T-helper 1 cell (primary cell): Measurements from ENCODE around the gene AKNA.

ENCODE experiments used
- DNase-seq, 5 donors: peaks; one replicate each; pipeline ENCODE4 v3.0.0-alpha.2; 2012 to 2020

The AKNA gene

DNA sequence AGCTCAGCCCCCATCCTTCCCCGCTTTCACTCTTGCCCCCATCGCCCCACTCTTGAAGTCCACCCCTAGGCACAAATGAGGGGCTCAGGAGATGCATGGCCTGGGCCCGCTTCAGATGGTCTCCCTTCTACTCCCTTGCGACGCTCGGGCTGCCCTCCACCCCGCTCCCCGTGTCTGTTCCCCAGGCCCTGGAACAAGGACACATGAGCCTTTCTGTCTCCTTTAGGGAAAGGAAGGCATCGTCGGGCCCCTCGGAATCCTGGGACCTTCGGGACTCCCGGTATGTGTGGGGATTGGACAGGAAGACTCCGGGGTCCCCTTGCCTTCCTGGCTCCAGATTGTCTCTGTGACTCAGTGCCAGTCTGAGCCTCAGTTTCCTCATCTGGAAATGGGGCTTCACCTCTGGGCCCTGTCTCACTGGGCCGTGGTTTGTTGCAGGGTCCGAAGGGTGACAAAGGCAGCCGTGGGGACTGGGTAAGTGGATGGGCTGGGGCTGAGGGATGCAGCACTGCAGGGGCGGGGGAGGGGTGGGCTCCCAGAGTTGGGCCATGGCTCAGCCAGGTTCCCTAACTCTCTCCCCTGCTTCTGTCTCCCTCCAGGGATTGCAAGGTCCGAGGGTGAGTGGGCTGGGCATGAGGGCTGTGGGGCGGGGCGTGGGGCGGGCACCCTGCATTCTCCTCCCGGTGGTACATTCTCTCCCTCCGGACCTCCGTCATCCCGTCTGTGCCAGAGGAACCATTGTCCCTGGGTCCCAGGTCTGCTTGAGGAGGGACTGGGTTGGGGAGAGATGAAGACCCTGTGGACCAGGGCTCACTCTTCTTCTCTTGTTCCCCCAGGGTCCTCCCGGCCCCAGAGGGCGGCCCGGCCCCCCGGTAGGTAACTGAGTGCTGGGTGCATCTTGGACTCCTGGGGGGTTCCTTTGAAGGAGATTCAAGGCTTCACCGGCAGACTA lies 86.7 kb downstream of the AKNA start:
- DNase-seq = no peak

DNA sequence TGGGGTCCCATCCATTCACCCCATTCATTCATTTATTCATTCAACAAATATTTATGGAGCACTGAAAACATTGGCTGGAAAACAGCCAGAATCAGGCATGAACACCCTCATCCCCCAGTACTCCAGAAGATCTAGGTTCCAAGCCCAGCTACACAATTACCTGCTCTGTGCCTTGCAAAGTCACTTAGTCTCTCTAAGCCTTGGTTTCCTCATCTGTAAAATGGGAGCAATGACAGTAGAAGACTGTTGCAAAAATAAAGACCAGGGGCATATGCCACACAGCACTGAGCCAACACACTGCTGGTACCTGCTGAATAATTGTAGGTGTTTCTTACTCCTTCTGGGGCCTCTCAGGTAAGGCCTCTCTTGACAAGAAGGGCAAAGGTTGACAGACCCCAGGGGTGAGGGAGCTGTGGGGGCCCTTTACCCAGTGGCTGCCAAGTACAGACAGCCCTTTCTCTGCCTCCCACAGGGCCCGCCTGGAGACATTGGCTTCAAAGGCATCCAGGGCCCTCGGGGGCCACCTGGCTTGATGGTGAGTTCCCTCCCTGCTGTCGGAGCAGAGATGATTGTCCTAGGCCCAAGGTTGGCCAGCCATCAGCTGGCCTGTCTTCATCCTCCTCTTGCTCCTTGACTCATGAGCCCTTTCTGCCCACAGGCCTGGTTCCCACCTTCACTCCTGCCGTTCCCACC lies 87.5 kb downstream of the AKNA start:
- no peak for DNase-seq

DNA sequence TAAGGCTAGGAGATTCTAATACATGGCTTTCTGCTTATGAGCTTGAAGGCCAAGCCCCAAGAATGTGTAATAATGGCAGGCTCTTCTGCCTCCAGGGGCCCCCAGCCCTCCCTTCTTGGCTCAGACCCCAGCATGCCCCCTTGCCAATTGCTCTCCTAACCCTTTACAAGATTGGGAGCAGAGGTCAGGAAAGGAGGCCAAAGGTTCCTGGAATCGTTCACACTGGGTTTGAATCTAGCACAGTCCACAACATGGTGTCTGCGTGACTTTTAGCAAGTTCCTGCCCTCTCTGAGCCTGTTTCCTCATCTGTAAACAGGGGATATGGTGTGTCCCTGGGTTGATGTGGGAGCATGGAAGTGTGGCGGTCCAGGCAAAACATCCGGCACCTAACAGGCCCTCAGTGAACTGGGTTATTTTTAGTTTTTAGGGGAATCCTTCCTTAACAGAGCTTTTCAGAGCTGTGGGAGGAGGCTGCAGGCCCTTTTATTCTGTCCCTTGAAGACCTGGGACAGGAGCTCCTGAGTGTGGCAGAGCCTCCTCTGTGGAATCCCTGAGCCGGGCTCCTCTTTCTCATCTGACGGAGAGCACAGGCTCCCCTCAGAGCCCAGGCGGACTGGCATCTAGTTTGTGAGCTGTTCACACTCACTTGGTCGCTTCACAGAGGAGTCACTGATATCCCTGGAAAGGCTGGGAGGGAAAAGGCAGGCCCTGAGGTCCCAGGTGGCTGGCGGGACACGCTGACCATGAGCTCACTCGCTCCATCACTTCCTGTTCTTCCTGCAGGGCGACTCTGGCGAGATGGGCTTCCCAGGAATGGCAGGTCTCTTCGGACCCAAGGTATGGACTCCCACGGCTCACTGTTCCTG lies 88.3 kb downstream of the AKNA start:
- DNase-seq = no peak

DNA sequence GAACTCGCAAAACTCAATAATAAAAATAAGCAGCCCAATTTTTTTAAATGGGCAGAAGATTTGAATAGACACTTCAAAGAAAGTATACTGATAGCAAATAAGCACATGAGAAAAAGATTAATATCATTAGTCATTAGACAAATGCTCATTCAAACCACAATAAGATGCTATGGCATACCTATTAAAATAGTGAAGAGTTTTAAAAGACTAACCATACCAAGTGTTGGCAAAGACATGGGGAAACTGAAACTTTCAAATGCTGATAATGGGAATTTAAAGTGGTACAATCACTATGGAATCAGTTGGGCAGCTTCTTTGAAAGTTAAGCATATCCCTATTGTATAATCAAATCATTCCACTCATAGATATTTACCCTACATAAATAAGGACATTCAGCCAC lies 91.4 kb downstream of the AKNA start:
- no peak for DNase-seq

DNA sequence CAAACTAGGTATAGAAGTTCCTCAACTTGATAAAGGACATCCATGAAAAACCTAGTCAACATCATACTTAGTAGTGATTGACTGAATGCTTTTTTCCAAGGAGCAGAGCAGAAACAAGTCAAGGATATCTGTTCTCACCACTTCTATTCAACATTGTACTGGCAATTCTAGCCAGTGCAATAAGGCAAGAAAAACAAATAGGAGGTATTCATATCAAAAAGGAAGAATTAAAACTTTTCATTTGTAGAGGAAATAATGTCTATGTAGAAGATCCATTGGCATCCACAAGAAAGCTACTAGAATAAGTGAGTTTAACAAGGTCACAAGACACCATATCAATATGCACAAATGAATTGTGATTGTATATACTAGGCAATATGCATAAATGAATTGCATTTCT lies 93.1 kb downstream of the AKNA start:
- DNase-seq = no peak

- DNase-seq = no peak
Observed at GRCh38 chr9:114291886-114292590, 95.7 kb downstream of the AKNA start.

DNA sequence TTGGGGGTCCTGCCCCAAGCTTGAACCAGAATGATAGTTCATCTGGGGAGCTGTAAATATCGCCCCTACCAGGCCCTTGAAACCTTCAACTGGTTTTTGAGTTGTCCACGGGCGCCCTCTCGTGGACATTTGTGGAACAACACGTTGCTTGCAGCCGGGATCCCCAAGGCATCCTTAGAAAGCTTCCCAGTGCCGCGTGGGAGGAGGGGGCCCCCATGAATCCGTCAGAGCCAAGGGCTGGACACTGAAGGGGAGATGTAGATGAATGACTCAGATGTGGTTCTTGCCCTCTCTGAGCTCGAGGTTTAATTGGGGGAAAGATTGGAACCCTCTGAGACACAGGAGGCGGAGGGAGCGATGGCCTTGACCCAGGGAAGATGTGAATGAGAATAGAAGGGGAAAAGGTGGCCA lies 96.7 kb downstream of the AKNA start:
- DNase-seq = peak in 4 of 5 donors; percentile 40 to 61 (median 54)

DNA sequence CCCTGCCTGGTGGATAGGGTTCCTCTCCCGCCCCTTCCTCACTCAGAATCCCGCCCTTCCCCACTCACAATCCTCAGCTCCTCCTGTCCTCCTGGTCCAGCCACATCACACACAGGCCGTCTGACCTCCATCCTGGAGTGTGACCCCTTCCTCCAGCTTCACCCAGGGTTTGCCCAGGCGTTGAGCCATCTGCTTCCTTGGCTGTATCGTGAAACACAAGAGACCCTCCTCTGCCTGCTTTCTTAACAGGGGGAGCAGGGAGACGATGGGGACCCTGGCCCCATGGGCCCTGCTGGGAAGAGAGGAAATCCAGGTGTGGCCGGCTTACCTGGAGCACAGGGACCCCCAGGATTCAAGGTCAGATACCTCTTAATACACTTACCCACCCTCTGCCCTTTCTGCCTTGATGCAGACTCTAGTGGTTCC lies 97.2 kb downstream of the AKNA start:
- DNase-seq = no peak

DNA sequence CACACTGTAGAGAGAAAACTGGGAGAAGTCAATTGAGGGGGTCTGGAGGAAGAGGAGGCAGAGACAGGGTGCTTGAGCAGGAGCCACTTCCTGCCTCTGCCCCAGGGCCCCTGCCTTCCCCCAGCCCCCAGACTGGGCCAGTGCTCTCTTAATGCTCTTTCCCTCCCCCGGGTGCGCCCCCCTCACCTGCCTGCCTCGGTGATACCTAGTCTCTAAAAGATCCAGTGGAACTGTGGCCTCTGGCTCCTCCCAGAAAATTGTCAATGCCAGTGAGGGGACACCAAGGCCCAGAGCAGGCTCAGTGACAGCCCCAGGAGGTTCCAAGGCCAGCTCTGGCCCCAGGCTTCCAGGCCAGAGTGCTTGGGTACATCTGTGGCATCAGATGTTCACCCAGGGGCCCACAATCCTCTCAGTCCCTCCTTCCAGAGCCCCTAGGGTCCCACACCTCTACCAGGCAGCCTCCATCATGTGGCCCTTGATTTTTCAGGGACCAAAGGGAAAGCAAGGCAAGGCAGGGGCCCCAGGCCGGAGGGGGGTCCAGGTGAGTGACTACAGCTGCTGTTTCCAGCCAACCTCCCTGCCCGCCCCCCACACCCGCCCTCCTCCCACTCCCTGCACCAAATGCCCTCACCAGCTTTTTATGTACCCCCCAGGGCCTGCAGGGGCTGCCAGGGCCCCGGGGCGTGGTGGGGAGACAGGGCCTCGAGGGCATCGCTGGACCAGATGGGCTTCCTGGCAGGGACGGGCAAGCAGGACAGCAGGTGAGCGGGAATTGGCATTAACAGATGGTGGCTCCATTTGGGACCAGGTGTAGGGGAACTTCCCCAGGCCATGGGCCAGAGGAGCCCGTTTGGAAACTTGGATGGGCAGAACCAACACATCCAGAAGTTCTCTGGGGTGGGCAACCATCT lies 98.0 kb downstream of the AKNA start:
- DNase-seq = no peak

- DNase-seq = no peak
Observed at GRCh38 chr9:114289106-114289505, 98.7 kb downstream of the AKNA start.

DNA sequence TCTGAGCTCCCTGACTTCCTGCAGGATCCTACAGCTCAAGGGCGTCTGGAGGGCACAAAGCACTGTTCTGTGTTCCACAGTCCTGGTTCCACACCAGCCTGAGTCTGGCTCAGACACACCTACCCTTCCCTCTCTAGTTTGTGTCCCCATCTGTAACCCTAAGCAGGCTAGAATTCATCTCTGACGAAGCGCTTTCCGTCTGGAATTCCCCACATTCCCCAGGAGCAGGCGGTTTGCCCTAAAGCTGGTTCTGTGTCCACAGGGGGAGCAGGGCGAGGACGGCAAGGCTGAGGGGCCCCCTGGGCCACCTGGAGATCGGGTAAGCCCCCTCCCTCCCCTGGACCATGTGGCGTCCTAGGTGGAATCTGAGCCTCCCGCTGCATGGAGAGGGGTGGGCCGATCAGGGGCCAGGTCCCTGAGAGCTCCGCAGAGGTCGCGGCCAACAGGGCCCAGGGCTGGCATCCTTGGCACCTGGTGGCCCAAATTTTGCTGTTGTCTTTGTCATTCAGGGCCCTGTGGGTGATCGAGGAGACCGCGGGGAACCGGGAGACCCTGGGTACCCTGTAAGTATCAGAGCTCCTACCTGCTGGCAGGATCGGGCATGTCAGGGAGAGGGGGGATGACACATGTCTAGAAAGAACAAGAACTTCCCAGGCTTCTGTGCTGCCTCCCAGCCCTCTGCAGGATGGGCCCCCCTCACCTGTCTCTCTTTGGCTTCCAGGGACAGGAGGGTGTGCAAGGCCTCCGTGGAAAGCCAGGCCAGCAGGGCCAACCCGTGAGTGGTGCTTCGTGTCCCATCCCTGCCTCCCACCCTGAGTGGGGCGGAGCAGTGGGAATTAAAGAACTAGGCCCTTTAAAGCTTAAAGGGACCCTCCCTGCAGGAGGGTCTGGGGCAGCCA lies 99.3 kb downstream of the AKNA start:
- DNase-seq = no peak

DNA sequence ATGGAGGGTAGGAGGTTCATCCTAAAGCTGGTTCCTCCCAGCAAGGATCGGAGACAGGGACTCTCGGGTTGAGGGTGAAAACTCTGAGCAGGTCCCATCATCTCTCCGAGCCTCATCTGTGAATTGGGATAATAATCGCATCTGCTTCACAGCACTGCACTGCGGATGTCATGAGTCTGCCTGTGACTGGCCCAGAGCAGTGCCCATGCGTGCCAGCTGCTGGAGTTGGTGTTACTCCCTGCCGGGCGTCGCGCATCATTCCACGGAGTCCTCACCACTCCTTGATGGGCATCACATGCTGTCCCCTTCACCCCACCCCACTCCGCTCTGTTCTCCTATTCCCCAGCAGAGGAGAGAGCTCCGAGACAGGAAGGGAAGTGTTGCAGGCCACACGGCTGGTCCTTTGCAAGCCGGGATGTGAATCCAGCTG lies 100.0 kb downstream of the AKNA start:
- peak in 1 of 5 donors; percentile 6 for DNase-seq

DNA sequence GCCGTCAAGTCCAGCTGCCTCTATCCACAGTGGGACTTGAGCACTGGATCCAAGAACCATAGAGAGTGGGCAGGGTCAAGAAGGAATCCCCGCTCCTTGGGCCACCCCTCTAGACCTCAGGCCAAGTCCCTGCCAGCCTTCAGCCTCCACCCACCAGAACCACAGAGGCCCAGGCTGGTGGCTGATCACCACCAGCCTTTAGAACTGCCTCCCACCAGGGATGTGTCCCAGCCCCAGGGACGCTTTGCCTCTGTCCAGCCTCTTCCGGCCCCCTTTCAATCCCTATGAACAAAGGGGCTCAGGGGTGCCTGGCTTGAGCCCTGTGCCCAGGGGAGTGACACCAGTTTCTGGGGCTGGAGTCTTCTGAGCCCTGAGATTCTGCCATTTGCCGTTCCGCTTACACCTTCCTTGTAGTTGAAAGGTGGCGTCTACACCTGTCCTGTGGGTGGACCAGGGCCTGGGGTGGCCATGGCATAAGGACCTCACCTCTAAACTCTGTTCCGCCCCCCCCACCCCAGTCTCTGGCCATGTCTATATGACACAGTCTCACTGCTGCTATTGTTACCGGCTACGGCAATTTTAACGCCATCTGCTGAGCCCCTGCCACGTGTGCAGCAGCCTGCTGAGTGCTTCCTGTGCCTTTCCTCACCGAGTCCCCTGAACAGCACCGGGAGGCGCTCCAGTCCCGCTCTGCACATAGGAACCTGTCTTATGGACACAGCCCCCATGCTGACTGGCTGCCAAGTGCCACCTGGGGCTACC lies 100.6 kb downstream of the AKNA start:
- peak in 1 of 5 donors; percentile 9 for DNase-seq

GRCh38 chr9:114286146-114286679 lies 101.6 kb downstream of the AKNA start:
- peak in 1 of 5 donors; percentile 2 for DNase-seq

DNA sequence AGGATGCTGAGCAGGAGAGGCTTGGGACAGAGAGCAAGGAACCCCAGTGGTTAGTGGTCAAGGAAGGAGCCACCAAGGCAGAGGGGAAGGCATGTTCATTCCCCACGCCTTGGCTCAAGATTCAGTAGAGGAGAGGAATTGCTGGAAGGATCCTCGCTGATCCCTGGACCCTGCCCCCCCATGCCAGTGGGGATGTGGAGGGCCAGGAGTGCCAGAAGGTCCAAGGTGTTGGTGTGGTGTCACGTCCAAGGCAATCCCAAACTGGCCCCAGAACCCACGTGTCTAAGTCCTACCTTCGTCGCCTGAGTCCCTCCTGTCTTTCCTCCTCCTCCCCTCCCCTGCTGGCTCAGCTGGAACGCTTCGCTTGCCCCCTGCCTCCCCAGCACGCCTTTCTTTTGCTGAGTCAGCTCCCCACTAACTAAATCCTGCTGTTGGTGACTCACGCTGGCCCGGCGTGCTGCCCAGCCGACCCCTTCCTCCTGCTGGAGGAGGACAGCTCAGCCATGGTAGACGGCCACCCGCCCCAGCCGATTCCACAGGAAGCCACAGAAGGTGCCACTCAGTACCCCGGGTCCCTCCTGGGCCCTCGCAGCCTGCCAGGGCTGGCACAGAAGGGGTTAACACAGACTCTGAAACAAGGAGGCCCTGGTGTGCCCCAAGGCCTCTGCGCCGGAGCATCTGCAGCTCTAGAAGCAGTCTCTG lies 102.5 kb downstream of the AKNA start:
- DNase-seq = peak in 1 of 5 donors; percentile 5

GRCh38 chr9:114284316-114285060 lies 103.3 kb downstream of the AKNA start:
- DNase-seq = peak in 1 of 5 donors; percentile 3
